Neural cell (in vitro differentiated cells): ENCODE results near the gene WASF3.

Experiments
- CTCF ChIP-seq: fragments of 450-650 bp; IDR thresholded peaks from 2 replicates; pipeline ENCODE4 v1.5.1; 2014; ENCODE audit warnings: antibody characterized with exemption, mild to moderate bottlenecking, moderate library complexity; ENCODE audit not compliant: poor library complexity, severe bottlenecking
- EP300 ChIP-seq: fragments of 450-650 bp; conservative IDR thresholded peaks from 2 replicates; pipeline ENCODE4 v1.6.1; 2014; ENCODE audit warnings: antibody characterized with exemption, mild to moderate bottlenecking, moderate library complexity; ENCODE audit not compliant: poor library complexity, severe bottlenecking
- EZH2 ChIP-seq: fragments of 200-600, 300-800 bp; shearing (Covaris generic), sonication (generic); IDR thresholded peaks from 2 replicates; pipeline ENCODE4 v1.6.1; 2014; ENCODE audit warnings: antibody characterized with exemption, low read length, borderline replicate concordance, mild to moderate bottlenecking; ENCODE audit not compliant: insufficient read depth, poor library complexity, severe bottlenecking
- MXI1 ChIP-seq: fragments of 450-650 bp; conservative IDR thresholded peaks from 2 replicates; pipeline ENCODE4 v1.6.1; 2014; ENCODE audit warnings: antibody characterized with exemption, mild to moderate bottlenecking; ENCODE audit not compliant: poor library complexity, severe bottlenecking
- POLR2AphosphoS5 ChIP-seq: IDR thresholded peaks from 2 replicates; pipeline ENCODE4 v1.6.1; 2012
- RAD21 ChIP-seq: fragments of 450-650 bp; conservative IDR thresholded peaks from 2 replicates; pipeline ENCODE4 v1.6.1; 2014; ENCODE audit warnings: antibody characterized with exemption, mild to moderate bottlenecking, moderate library complexity
- TAF1 ChIP-seq: IDR thresholded peaks from 2 replicates; pipeline ENCODE4 v1.6.1; 2012; ENCODE audit warnings: low read depth

GRCh38 chr13:26727122-26727521 lies 169.6 kb downstream of the WASF3 start:
- TF ChIP-seq CTCF (no peak), POLR2AphosphoS5 (no peak), EZH2 (no peak), RAD21 (no peak), TAF1 (no peak), EP300 (no peak), MXI1 (no peak)
